HG03439 (cell line): Measurements from ENCODE around the gene CTNS.

Experiments
- ATAC-seq: cut with Tn5 transposase; IDR thresholded peaks from one replicate; pipeline ENCODE4 v1.9.1; 2021; ENCODE audit warnings: mild to moderate bottlenecking, moderate library complexity; ENCODE audit not compliant: unreplicated experiment

The CTNS gene

GRCh38 chr17:3657874-3658783, 21.6 kb downstream of the CTNS start:
- no peak for ATAC-seq

GRCh38 chr17:3658784-3659449, 22.4 kb downstream of the CTNS start:
- ATAC-seq: no peak

DNA sequence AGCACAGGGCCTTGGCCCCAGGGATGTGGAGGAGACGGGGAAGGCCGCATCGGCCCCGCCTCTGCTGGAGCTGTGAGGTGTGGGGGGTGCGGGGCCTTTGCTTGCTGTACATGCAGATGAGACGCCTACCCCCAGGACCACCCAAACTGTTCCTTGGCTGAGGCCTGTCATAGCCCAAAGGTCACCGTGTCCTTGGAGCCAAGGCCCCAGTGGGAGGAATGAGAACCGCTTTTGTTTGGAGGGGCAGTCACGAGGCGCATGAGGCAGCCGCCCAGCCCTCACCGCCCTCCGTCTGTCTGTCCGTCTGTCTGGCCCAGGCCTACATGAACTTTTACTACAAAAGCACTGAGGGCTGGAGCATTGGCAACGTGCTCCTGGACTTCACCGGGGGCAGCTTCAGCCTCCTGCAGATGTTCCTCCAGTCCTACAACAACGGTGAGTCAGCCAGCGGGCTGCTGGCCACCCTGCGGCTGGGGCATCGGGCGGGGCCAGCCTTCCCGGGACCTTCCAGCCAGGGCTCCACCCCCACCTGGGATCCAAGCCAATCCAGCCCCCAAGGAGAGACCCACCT, 23.1 kb downstream of the CTNS start:
- no peak for ATAC-seq

- no peak for ATAC-seq
Observed at GRCh38 chr17:3660311-3660891, 23.8 kb downstream of the CTNS start.

DNA sequence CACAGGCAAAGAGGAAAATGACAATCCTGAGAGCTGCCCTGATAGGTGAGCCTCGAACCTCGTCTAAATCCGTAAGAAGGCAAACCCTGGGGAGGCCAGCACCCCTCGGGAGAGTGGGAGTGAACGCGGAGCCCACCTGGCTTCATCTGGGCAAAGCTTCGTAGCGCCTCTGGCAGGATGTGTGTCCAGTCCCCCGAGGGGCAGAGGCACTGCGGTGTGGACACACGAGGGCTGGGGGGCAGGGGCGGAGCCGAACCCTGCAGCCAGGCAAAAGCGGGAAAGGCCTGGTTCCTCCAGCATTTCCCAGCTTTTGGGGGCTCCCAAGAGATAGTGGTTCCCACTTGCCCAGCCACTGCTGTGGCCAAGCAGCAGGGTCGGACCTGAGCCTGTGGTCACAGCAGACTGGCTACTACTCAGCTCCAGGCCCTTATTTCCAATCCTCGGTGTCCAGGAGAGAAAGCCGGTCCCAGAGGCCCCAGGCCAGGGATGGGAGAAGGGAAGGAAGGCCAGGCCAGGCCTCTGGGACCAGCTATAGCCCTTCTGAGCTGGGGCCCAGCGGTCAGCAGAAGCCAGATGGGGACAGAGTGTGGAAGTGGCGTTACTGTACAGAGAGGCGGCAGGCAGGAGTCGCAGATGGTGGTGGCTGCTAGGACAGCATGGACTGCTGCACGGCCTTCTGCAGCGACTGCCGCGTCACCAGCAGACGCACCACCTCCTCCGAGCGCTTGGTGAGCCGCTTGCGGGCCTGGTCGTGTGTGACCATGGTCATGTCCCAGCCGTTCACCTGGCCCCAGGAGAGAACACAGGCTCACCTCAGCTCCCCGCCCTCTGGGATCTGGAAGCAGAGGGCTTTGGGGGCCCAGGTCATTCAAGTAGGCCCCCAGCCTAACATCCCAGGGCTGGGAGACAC, 26.8 kb downstream of the CTNS start:
- ATAC-seq: no peak

- ATAC-seq: no peak
Observed at GRCh38 chr17:3665834-3666233, 29.3 kb downstream of the CTNS start.

- no peak for ATAC-seq
Observed at GRCh38 chr17:3666516-3666915, 30.0 kb downstream of the CTNS start.

- ATAC-seq: peak; percentile 20
Observed at GRCh38 chr17:3667366-3668278, 31.1 kb downstream of the CTNS start.

DNA sequence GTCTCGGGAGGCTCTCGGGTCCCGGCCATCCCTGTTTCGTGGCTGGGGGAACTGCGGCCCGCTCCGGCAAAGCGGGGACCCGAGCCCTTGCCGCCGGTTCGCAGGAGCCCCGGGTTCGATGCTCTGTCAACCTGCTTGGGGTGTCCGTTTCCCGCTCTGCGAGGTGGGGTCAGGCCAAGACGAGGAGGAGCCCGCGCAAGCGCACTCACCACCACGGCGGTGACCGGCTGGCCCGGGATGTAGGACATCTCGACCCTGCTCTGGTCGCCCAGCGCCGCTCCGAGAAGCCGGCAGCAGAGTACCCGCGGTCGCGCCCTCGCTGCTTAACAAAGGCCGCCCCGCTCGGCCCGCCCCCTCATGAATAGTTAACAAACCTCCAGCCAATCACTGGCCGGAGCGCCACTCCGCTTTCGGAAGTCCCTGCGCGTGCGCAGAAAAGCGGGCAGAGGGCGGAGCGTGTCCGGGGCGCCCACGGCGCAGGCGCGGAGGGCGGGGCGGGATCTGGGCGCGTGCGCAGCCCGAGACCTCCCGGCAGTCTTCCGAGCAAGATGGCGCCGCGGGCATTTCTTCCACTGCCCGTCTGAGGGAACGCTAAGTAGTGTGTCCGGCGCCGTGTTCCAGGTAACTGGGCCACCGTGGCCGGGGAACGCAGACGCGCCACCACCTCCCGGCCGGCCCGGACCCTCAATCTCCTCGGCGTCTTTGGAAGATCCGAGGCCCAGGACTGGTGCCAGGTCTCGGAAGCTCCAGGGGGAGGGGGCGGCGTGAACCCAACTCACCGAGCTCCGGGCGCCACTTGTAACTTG, 31.9 kb downstream of the CTNS start, which contains the start of the genes EMC6 and TAX1BP3:
Gene EMC6 (plus strand): TSS at position 534 of the 806 bp plus-strand sequence. CDS start 335 bp downstream, outside the sequence.
Gene TAX1BP3 (minus strand): TSS at position 300 of the 806 bp plus-strand sequence. CDS start 52 bp downstream, at position 248.
- ATAC-seq: peak; percentile 88

DNA sequence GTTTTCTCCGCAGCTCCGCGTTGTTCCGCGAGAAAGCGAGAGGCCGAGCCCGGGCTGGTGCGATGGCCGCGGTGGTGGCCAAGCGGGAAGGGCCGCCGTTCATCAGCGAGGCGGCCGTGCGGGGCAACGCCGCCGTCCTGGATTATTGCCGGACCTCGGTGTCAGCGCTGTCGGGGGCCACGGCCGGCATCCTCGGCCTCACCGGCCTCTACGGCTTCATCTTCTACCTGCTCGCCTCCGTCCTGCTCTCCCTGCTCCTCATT, 32.5 kb downstream of the CTNS start:
- ATAC-seq: no peak

GRCh38 chr17:3669548-3669947, 33.0 kb downstream of the CTNS start:
- no peak for ATAC-seq

GRCh38 chr17:3672571-3672970, 36.0 kb downstream of the CTNS start:
- ATAC-seq: no peak

DNA sequence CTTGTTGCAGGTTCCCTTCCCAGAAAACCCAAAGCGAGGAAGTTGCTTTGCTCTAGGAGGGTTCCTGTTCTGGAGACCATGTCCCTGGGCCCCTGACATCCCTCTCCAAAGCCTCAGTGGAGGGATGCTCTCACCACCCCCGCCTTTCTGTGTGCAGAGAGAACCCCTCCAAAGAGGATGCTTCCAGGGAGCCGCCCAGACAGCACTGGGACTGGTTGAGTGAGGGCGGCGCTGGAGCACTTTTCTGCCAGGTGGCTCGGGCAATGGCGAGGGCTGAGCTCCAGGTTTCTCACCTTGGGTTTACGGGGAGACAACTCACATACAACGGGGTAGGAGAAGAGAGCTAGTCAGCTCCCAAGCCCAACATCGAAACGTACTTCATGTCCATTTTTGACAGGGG, 39.3 kb downstream of the CTNS start:
- ATAC-seq: no peak

GRCh38 chr17:3678095-3678820, 41.7 kb downstream of the CTNS start:
- ATAC-seq: no peak

DNA sequence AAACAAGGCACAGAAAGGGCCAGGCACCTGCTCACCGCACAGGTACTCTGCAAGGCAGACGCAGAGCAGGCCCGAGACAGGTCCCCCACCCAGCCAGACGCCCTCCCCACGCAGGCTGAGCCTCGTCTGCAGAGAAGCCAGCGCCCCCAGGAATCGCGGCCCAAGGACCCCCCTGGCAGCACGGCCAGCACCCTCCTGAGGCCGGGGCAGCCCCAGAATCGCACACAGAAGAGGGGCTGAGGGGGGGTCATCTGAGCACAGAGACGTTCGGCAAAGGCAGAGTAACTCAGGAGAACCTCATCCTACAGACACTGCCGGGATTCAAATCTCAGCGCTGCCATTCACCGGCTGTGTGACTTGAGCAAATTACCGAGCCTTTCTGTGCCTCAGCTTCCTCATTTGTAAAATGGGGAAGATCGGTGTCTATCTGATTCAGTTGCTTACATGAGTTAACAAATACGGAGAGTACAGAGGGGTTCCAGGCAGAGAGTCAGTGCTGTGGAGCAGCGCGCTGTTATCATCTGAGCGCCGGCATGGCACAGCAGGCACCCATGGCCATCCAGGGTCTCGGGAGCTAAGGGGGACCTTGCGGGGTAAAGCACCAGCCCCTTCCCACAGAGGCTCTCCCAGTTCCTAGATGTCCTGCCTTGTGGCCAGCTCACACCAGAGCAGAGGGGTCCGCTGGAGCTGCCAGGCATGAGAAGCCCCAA, 42.4 kb downstream of the CTNS start:
- ATAC-seq: no peak

DNA sequence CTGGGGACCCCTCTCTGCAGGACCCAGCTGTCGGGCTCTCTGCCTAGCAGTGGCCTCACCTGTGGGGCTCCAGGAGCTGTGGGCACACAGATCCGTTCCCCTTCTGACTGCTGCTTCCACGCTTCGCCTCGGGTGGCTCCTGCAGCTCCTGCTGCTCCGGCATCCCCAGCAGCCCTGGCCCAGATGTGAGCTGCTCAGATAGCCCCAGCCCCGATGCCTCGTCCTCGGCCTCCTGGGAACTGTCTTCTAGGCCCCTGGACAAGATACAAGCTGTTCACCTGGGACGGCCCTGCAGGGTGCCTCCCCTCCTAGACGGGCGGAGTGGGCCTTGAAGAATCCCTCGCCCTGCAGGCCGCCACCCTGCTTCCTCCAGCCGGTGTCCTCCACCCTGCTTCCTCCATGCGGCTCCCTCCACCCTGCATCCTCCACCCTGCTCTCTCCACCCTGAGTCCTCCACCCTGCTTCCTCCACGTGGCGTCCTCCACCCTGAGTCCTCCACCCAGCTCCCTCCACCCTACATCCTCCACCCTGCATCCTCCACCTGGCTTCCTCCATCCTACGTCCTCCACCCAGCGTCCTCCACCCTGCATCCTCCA, 43.1 kb downstream of the CTNS start:
- ATAC-seq: no peak

GRCh38 chr17:3681057-3681456, 44.5 kb downstream of the CTNS start:
- ATAC-seq: no peak
